DOHH2 (cell line): ENCODE data around the gene UBA5.

Source experiments
- H3F3A ChIP-seq: fragments of 200-600 bp; sonication (generic), shearing (Covaris generic); 2 replicates; pipeline ENCODE4 v1.6.0; 2016; ENCODE audit warnings: antibody characterized with exemption, mild to moderate bottlenecking; ENCODE audit not compliant: control insufficient read depth, insufficient read depth
- H3K27ac ChIP-seq: fragments of 200-600 bp; sonication (generic); 2 replicates; pipeline ENCODE4 v1.5.1; 2014; ENCODE audit warnings: low read depth, mild to moderate bottlenecking, low read length, moderate library complexity
- H3K27me3 ChIP-seq: fragments of 200-600 bp; sonication (generic); 2 replicates; pipeline ENCODE4 v1.6.1; 2014; ENCODE audit warnings: mild to moderate bottlenecking, low read length, mixed read lengths; ENCODE audit not compliant: control insufficient read depth
- H3K36me3 ChIP-seq: fragments of 200-600 bp; sonication (generic); 2 replicates; pipeline ENCODE4 v1.6.1; 2014; ENCODE audit warnings: mild to moderate bottlenecking, low read length, moderate library complexity, mixed read lengths; ENCODE audit not compliant: control insufficient read depth
- H3K4me1 ChIP-seq: fragments of 200-600 bp; sonication (generic); 2 replicates; pipeline ENCODE4 v1.6.1; 2014; ENCODE audit warnings: mild to moderate bottlenecking, low read length, mixed read lengths; ENCODE audit not compliant: control insufficient read depth
- H3K4me2 ChIP-seq: fragments of 200-600 bp; sonication (generic); 2 replicates; pipeline ENCODE4 v1.6.0; 2014; ENCODE audit warnings: mild to moderate bottlenecking, low read length, moderate library complexity
- H3K4me3 ChIP-seq: fragments of 200-600 bp; sonication (generic); 2 replicates; pipeline ENCODE4 v1.5.1; 2014; ENCODE audit warnings: mild to moderate bottlenecking, low read length, mixed read lengths
- H3K79me2 ChIP-seq: fragments of 200-600 bp; sonication (generic); 2 replicates; pipeline ENCODE4 v1.6.1; 2014; ENCODE audit warnings: mild to moderate bottlenecking, low read length, mixed read lengths; ENCODE audit not compliant: control insufficient read depth
- H3K9me2 ChIP-seq: fragments of 200-600 bp; sonication (generic); replicated peaks from 2 replicates; pipeline ENCODE4 v1.6.1; 2014; ENCODE audit warnings: mild to moderate bottlenecking, low read length, mixed read lengths; ENCODE audit not compliant: control insufficient read depth
- H3K9me3 ChIP-seq: fragments of 200-600 bp; sonication (generic); 2 replicates; pipeline ENCODE4 v1.6.1; 2014; ENCODE audit warnings: antibody characterized with exemption, low read length, mixed read lengths; ENCODE audit not compliant: control insufficient read depth, insufficient read depth
- H4K20me1 ChIP-seq: fragments of 200-600 bp; sonication (generic); 2 replicates; pipeline ENCODE4 v1.6.0; 2014; ENCODE audit warnings: low read depth, mild to moderate bottlenecking, antibody characterized with exemption, low read length, moderate library complexity; ENCODE audit not compliant: control insufficient read depth, insufficient read depth
- EZH2phosphoT487 ChIP-seq: fragments of 200-600 bp; sonication (generic); IDR thresholded peaks from 2 replicates; pipeline ENCODE4 v1.6.1; 2017; ENCODE audit warnings: borderline replicate concordance, mild to moderate bottlenecking, antibody characterized with exemption, low read length, moderate library complexity, mixed read lengths
- TF ChIP-seq, protein P1 (sequence below): fragments of 200-600 bp; sonication (generic); IDR thresholded peaks from one replicate; pipeline ENCODE4 v1.5.1; 2014; ENCODE audit warnings: antibody characterized with exemption, mild to moderate bottlenecking, low read depth, low read length; ENCODE audit not compliant: poor library complexity, severe bottlenecking

The UBA5 gene

DNA sequence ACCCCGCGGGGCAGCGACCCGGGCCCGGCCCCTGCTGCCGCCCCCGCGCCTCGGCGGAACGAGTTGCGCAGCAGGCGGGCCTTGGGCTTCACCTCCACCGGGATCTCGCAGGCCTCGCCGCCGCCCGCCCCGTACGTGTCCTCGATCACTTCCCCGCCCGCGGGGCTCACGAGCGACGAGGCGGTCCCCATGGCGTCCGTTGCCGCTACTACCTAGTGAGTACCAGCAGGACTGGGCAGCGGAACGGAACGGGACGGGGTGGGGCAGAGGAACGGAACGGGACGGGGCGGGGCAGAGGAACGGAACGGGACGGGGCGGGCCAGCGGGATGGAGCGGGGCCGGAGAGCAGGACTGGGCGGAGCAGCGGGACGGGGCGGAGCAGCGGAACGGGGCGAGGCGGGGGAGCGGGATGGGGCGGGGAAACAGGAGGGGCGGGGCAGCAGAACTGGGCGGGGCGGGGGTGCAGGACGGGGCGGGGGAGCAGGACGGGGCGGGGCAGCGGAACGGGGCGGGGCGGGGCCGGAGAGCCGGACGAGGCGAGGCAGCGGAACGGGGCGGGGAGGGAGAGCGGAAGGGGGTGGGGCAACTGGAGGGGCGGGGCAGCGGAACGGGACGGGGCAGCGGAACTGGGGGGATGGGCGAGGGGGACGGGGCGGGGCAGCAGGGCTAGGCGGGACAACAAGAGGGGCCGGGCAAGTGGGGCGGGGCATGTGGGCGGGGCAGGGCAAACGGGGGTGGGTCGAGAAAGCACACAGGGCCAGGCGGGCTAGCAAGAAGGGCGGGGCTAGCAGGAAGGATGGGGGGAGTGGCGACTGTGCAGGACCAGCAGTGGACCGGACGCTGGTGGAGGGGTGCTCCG, 62.3 kb downstream of the UBA5 start, which contains the start of gene NPHP3:
Gene NPHP3, minus strand, starts transcription at position 245 of the 859 bp plus-strand sequence. Its CDS starts 54 bp downstream, at position 191.
- no peaks in the 10 kb centered on the region for H3K9me2 ChIP-seq
- H3K9me3 ChIP-seq, result no peaks in the 10 kb centered on the region
- no peaks in the 10 kb centered on the region; the same call in 1 of the 2 replicates for H3K27me3 ChIP-seq
- no peaks in the 10 kb centered on the region for H3F3A ChIP-seq
- no peaks in the 10 kb centered on the region for H4K20me1 ChIP-seq
- TF ChIP-seq EZH2phosphoT487, result no peak
- TF ChIP-seq, protein P1, sequence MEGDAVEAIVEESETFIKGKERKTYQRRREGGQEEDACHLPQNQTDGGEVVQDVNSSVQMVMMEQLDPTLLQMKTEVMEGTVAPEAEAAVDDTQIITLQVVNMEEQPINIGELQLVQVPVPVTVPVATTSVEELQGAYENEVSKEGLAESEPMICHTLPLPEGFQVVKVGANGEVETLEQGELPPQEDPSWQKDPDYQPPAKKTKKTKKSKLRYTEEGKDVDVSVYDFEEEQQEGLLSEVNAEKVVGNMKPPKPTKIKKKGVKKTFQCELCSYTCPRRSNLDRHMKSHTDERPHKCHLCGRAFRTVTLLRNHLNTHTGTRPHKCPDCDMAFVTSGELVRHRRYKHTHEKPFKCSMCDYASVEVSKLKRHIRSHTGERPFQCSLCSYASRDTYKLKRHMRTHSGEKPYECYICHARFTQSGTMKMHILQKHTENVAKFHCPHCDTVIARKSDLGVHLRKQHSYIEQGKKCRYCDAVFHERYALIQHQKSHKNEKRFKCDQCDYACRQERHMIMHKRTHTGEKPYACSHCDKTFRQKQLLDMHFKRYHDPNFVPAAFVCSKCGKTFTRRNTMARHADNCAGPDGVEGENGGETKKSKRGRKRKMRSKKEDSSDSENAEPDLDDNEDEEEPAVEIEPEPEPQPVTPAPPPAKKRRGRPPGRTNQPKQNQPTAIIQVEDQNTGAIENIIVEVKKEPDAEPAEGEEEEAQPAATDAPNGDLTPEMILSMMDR, result no peak
- peak within 1 kb of the TSS; percentile 91 for H3K4me3 ChIP-seq
- H3K27ac ChIP-seq, result no peak within 1 kb of the TSS
- H3K36me3 ChIP-seq, result no peaks in the 10 kb centered on the region
- no peaks in the 10 kb centered on the region for H3K79me2 ChIP-seq
- H3K4me1 ChIP-seq, result peaks cover 21% of the 10 kb centered on the region
- peak within 1 kb of the TSS; percentile 90 for H3K4me2 ChIP-seq

DNA sequence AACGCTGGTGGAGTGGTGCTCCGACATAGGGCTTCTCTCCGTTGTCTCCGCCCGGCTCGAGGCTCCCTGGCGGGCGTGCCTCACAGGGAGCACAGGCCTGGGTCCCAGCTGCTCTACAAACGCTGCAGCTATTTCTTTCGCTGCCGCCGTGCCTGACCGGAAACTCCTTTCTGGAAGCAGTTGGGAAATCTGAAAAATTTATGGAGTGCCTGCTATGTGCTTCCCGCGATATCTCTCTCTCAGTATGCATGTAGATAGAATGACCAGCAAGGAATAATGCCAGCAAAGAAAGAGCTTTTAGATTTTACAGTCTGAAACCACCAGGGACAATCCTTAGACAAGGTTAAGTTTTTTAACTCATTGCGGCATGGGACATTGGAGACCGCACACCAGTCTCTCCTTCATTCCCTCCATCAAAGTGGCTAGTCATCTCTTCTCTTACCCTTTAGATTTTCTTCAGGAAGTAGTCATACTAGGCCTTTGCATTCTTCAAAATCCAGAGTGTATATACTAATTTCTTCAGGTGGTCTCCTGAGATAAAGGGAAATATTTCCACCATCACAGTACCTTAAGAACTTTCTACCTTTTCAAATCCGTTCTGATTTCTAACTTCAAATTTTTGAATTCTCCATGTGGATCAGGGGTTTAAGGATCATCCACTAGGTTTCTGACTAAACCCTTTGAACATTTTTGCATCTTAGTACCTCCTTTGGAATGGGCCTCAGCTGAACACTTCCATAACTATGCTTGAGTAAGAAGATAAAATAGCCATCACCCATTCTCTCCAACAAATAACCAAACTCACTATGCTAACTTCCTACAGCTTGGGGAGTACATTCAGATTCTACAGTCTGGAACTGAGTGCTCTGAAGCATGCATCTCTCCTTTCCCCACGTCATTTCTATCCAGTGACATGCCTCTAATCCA, 63.2 kb downstream of the UBA5 start:
- no peak for TF ChIP-seq EZH2phosphoT487
- TF ChIP-seq, protein P1, result no peak
- Histone ChIP-seq H3K4me2 (peak overlapping the region; percentile 90), H3K79me2 (no peaks in the 10 kb centered on the region)

DNA sequence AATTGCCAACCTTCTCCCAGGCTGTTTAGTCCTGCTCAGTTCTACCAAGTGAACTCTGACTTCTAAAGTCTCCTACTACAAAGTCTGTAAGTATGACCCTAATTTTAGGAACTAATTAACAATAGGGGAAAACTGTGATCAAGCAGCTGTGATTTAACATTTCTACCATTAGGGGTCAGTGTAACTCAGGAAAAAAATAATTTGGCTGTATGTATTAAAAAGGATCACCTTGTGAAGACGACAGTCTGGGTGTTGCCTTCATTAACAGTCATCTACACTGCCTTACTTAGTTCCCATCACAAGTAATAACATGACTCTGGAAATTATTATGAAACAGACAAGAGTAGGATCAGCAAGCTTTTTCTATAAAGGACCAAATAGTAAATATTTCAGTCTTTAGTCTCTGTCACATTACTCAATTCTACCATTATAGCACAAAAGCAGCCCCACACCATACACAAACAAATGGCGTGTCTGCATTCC, 66.3 kb downstream of the UBA5 start:
- no peaks in the 10 kb centered on the region for H3K9me3 ChIP-seq
- H3F3A ChIP-seq, result no peaks in the 10 kb centered on the region
- no peaks in the 10 kb centered on the region for H3K79me2 ChIP-seq
- no peak overlapping the region for H3K4me2 ChIP-seq
- TF ChIP-seq, protein P1, result peak; percentile 82
- TF ChIP-seq EZH2phosphoT487, result no peak
- no peaks in the 10 kb centered on the region for H4K20me1 ChIP-seq
- no peak overlapping the region for H3K27ac ChIP-seq
- peaks cover 17% of the 10 kb centered on the region for H3K4me1 ChIP-seq
- H3K36me3 ChIP-seq, result no peaks in the 10 kb centered on the region
- peaks cover 10% of the 10 kb centered on the region for H3K27me3 ChIP-seq
- no peaks in the 10 kb centered on the region for H3K9me2 ChIP-seq
- no peak overlapping the region for H3K4me3 ChIP-seq

More for the DNA sequence above, 63.2 kb downstream of the UBA5 start:
- peak overlapping the region; percentile 80 for H3K4me3 ChIP-seq
- H3K27me3 ChIP-seq, result no peaks in the 10 kb centered on the region; the same call in 1 of the 2 replicates
- H3K4me1 ChIP-seq, result peaks cover 21% of the 10 kb centered on the region
- H3F3A ChIP-seq, result no peaks in the 10 kb centered on the region
- no peaks in the 10 kb centered on the region for H3K9me2 ChIP-seq
- H3K9me3 ChIP-seq, result no peaks in the 10 kb centered on the region
- no peak overlapping the region for H3K27ac ChIP-seq
- no peaks in the 10 kb centered on the region for H4K20me1 ChIP-seq
- H3K36me3 ChIP-seq, result no peaks in the 10 kb centered on the region
